Testis (tissue), 3 donors: Measurements from ENCODE around the gene PLOD3. TPM values are rescaled to one million over a fixed set of nuclear protein-coding genes. Genes with fewer than 3 reads are reported as not detected.

ENCODE experiments used
- DNase-seq: peaks from one replicate; pipeline ENCODE4 v3.0.0-alpha.2; 2019
- H3K27ac ChIP-seq, 2 donors: fragments of 200-600 bp; sonication (generic); one replicate each; pipeline ENCODE4 v1.5.1; 2019
- H3K27me3 ChIP-seq: fragments of 200-600 bp; sonication (generic); one replicate; pipeline ENCODE4 v1.5.1; 2019
- H3K36me3 ChIP-seq: fragments of 200-600 bp; sonication (generic); one replicate; pipeline ENCODE4 v1.5.1; 2017; ENCODE audit warnings: low read depth; ENCODE audit errors: missing control alignments
- H3K4me1 ChIP-seq: fragments of 200-600 bp; sonication (generic); one replicate; pipeline ENCODE4 v1.5.1; 2019
- H3K4me3 ChIP-seq, 2 donors: fragments of 200-600 bp; sonication (generic); one replicate each; pipeline ENCODE4 v1.5.1; 2017 to 2019
- H3K9me3 ChIP-seq: fragments of 200-600 bp; sonication (generic); one replicate; pipeline ENCODE4 v1.5.1; 2017
- CTCF ChIP-seq, 3 experiments: fragments of 450-650 bp in 2 of 3; fragments of 200-600 bp in 1 of 3; sonication (generic) in 1 of 3; IDR thresholded peaks; one replicate each; pipeline ENCODE4 v1.5.1; 2016 to 2019; ENCODE audit warnings: antibody characterized with exemption in 3 of 3, mild to moderate bottlenecking in 2 of 3, moderate library complexity in 1 of 3
- POLR2A ChIP-seq: fragments of 450-650 bp; IDR thresholded peaks from one replicate; pipeline ENCODE4 v1.6.1; 2017; ENCODE audit warnings: antibody characterized with exemption, mild to moderate bottlenecking, moderate library complexity
- WGBS, 2 donors: methylation state at CpG; one replicate each; pipeline ENCODE4 v1.1.5; 2018; 5-methylcytosine and 5-hydroxymethylcytosine counted together
- intact Hi-C: fragments of 100-400 bp; cut with DNase I; formaldehyde crosslinking; loops from one replicate; pipeline ENCODE4 v1.15.1; 2023; ENCODE audit warnings: low total_unique reads
- polyA plus RNA-seq: library from polyadenylated mRNA; stranded (reverse); fragments of 350-450 nt; fragmentation: Illumina TruSeq; extraction: RNeasy Lipid Tissue Mini Kit (QIAGEN cat#74804); gene quantifications from one replicate; pipeline ENCODE4 v1.2.3, GENCODE V29; 2014; ENCODE audit warnings: low read depth, low replicate concordance; ENCODE audit not compliant: insufficient read depth
- total RNA-seq, 2 donors: library from RNA; depleted of rRNA; stranded (reverse); fragments of >200 nt; gene quantifications; one replicate each; pipeline ENCODE4 v1.2.3, GENCODE V29; 2016

PLOD3 gene
- total and polyA plus RNA-seq, 3 donors from 2014 or later = 32.1 to 45.6 (median 36.3) TPM

DNA sequence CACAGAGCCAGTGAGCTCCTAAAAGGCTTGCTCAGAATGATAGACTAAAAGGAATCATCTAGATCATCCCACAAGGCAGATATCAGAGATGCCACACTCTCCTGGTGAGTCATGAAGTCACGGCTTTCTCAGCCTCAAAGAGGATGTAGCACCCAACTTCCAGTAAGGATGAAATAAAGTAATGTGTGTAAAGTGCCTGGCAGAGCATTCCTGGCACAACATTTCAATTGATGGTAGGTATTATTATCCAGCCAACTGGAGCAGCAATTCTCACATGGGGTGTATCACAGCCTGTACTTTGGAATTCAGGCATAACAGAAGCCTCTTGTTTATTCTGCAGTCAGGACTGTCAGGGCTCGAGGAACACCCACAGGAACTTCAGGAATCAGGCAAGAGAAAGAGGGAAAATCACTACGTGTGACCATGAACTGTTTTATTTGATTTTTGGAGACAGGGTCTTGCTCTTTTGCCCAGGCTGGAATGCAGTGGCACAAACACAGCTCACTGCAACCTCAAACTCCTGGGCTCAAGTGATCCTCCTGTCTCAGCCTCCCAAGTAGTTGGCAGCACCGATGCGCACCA is 32.0 kb downstream of the PLOD3 start:
- Histone ChIP-seq H3K9me3 (no peaks in the 10 kb centered on the region), H3K4me3 (no peak overlapping the region), H3K4me1 (no peaks in the 10 kb centered on the region), H3K27ac (no peak overlapping the region), H3K27me3 (no peaks in the 10 kb centered on the region), H3K36me3 (no peaks in the 10 kb centered on the region)
- TF ChIP-seq POLR2A = no peak
- no peak for TF ChIP-seq CTCF (IDR thresholded peaks at IDR 0.05)
- WGBS, 2 donors = 43 to 57% methylated on average over 4 to 5 of the region's 5 CpGs
- intact Hi-C loops = no loop called here
- DNase-seq = no peak

- H3K27ac ChIP-seq = no peak within 1 kb of the TSS
- peaks cover 8% of the 10 kb centered on the region for H3K4me1 ChIP-seq
- no peak for DNase-seq
- TF ChIP-seq POLR2A (no peak), CTCF (IDR thresholded peaks at IDR 0.05) (no peak)
- no peaks in the 10 kb centered on the region for H3K27me3 ChIP-seq
- H3K36me3 ChIP-seq = no peaks in the 10 kb centered on the region
- no peaks in the 10 kb centered on the region for H3K9me3 ChIP-seq
- H3K4me3 ChIP-seq = peak within 1 kb of the TSS in 1 of 2 donors; percentile 17
- intact Hi-C loops = no loop called here
- 4 to 7% methylated on average over 4 to 56 of the region's 56 CpGs for WGBS, 2 donors
Measured at GRCh38 chr7:101180130-101180755, 37.1 kb downstream of the PLOD3 start, which contains the start of gene NAT16. TSS of gene NAT16 (minus strand) at chr7:101180293. CDS start at chr7:101174807, 5,486 bp downstream.

GRCh38 chr7:101179713-101180112 is 37.7 kb downstream of the PLOD3 start:
- WGBS, 2 donors = 2 to 3% methylated on average over 6 to 21 of the region's 27 CpGs
- no peaks in the 10 kb centered on the region for H3K27me3 ChIP-seq
- peak overlapping the region in 1 of 2 donors; percentile 17 for H3K4me3 ChIP-seq
- no peak overlapping the region for H3K27ac ChIP-seq
- TF ChIP-seq POLR2A = no peak
- TF ChIP-seq CTCF (IDR thresholded peaks at IDR 0.05) = no peak
- DNase-seq = no peak
- intact Hi-C loops = no loop called here
- H3K9me3 ChIP-seq = no peaks in the 10 kb centered on the region
- H3K36me3 ChIP-seq = no peaks in the 10 kb centered on the region
- H3K4me1 ChIP-seq = peaks cover 8% of the 10 kb centered on the region

GRCh38 chr7:101179117-101179516 is 38.3 kb downstream of the PLOD3 start:
- Histone ChIP-seq H3K4me3 (no peak overlapping the region), H3K27me3 (no peaks in the 10 kb centered on the region), H3K27ac (no peak overlapping the region), H3K9me3 (no peaks in the 10 kb centered on the region), H3K4me1 (peaks cover 8% of the 10 kb centered on the region), H3K36me3 (no peaks in the 10 kb centered on the region)
- TF ChIP-seq CTCF (IDR thresholded peaks at IDR 0.05) = no peak
- no peak for TF ChIP-seq POLR2A
- DNase-seq = peak; percentile 39
- intact Hi-C loops = no loop called here
- 2 to 5% methylated on average over 18 of the region's 20 CpGs for WGBS, 2 donors
